HL-60 (cell line): ENCODE data around the gene NOC4L.

Experiments
- CTCF ChIP-seq: IDR thresholded peaks from one replicate; pipeline ENCODE4 v1.5.1; 2011; ENCODE audit warnings: low read length, control low read depth, inconsistent platforms; ENCODE audit not compliant: insufficient read depth
- TF ChIP-seq, protein P1 (sequence below): IDR thresholded peaks from 2 replicates; pipeline ENCODE4 v1.6.1; 2012; ENCODE audit warnings: low read depth; ENCODE audit not compliant: insufficient replicate concordance

DNA sequence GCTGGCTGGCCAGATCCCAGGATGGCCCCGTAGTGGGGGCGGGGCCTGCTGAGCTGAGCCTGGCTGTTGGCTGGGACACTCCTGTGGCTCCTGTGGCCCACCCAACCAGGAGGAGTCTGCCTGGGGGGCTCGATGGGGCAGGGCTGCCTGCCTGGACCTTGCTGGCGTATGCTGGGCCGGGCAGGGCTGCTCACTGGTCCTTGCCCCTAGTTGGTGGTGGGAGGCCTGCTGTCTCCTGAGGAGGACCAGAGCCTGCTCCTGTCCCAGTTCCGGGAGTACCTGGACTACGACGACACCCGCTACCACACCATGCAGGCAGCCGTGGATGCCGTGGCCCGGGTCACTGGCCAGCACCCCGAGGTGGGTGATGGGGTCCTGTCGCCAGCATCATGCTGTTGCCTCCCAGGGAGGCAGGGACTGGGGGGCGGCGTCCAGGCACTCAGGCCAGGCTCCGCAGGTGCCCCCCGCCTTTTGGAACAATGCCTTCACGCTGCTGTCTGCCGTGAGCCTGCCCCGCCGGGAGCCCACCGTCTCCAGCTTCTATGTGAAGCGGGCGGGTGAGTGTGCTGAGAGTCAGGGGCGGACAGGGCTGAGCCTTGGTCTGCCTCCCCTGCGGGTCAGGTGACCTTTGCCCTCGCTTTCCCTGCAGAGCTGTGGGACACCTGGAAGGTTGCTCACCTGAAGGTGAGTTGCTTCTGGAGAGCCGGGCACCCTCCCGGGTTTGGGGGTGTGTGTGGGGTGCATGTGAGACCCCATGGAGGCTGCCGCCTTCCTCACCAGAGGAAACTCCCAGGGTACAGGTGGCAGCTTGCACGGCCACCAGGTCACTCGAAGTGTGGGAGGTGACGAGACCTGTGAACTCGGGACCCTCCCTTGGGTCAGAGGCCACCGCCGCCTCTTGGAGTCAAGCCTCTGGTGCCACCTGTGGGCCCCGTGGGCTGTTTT is 3.4 kb downstream of the NOC4L start:
- TF ChIP-seq CTCF: no peak
- TF ChIP-seq, protein P1, sequence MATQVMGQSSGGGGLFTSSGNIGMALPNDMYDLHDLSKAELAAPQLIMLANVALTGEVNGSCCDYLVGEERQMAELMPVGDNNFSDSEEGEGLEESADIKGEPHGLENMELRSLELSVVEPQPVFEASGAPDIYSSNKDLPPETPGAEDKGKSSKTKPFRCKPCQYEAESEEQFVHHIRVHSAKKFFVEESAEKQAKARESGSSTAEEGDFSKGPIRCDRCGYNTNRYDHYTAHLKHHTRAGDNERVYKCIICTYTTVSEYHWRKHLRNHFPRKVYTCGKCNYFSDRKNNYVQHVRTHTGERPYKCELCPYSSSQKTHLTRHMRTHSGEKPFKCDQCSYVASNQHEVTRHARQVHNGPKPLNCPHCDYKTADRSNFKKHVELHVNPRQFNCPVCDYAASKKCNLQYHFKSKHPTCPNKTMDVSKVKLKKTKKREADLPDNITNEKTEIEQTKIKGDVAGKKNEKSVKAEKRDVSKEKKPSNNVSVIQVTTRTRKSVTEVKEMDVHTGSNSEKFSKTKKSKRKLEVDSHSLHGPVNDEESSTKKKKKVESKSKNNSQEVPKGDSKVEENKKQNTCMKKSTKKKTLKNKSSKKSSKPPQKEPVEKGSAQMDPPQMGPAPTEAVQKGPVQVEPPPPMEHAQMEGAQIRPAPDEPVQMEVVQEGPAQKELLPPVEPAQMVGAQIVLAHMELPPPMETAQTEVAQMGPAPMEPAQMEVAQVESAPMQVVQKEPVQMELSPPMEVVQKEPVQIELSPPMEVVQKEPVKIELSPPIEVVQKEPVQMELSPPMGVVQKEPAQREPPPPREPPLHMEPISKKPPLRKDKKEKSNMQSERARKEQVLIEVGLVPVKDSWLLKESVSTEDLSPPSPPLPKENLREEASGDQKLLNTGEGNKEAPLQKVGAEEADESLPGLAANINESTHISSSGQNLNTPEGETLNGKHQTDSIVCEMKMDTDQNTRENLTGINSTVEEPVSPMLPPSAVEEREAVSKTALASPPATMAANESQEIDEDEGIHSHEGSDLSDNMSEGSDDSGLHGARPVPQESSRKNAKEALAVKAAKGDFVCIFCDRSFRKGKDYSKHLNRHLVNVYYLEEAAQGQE: no peak
